Activated naive CD8-positive, alpha-beta T cell treated with anti-CD3 and anti-CD28 coated beads, Interleukin-2, amount 50 U/mL, for 24 hours (primary cell): ENCODE measurements around the gene ANKRD23.

ENCODE experiments used
- ATAC-seq: fragments of 150-1000 bp; cut with Tn5 transposase; one replicate; pipeline ENCODE4 v1.10.0; 2021
- DNase-seq: peaks from one replicate; pipeline ENCODE4 v3.0.0; 2021
- H3K27ac Mint-ChIP-seq: one replicate; pipeline ENCODE4 v1.8.0; 2021; ENCODE audit warnings: mild to moderate bottlenecking, mixed read lengths
- H3K27me3 Mint-ChIP-seq: one replicate; pipeline ENCODE4 v1.8.0; 2021; ENCODE audit warnings: mixed read lengths
- H3K36me3 Mint-ChIP-seq: one replicate; pipeline ENCODE4 v1.8.0; 2021; ENCODE audit warnings: low read depth, mixed read lengths
- H3K4me1 Mint-ChIP-seq: one replicate; pipeline ENCODE4 v1.8.0; 2021; ENCODE audit warnings: mixed read lengths
- H3K4me3 Mint-ChIP-seq: one replicate; pipeline ENCODE4 v1.8.0; 2021; ENCODE audit warnings: mild to moderate bottlenecking, moderate library complexity, mixed read lengths
- H3K9me3 Mint-ChIP-seq: one replicate; pipeline ENCODE4 v1.8.0; 2021; ENCODE audit warnings: mixed read lengths

Gene ANKRD23

DNA sequence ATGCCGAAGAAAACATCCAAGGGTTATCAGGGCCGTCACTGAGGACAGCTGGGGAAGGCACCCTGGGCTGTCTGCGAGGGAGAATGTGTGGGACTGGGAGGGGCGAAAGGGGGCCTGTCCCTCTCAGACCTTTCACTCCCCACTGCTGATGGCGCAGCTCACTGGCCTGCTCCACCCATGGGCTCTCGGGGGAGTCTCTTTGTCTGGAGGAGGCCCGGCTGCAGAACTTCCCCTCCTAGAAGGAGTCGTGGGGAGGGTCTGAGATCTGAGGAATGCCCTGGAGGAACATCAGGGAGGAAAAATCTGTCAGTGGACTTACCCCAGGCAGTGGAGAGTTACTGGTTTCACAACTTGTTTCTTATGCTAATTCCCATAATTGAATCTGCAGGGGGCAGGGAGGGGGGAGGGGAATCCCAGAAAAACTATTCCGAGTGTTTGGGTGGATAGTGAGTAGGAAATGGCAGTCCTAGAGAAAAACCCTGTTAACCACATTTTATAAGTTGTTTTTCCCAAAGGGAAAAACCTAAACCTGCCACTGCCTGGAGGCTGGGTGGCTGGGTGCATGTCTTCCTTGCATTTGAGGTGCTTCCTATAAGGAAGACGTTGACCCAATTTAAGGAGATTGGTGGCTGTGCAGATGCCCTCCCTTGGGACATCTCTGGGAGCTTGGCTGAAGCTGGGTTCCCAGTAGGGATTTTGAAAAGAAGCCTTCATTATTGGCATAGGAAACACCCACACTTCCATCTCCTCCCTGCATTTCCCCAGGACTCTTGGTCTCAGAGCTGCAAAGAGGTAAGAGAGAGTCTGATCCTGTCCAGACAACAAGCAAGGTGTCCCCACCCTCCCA, 37.8 kb upstream of the ANKRD23 start:
- Mint-ChIP-seq H3K36me3 (no peaks in the 10 kb centered on the region), H3K4me3 (no peak overlapping the region), H3K27me3 (no peaks in the 10 kb centered on the region), H3K9me3 (no peaks in the 10 kb centered on the region), H3K4me1 (peaks cover 3% of the 10 kb centered on the region), H3K27ac (no peak overlapping the region)
- DNase-seq (no peak), ATAC-seq (no peak)

DNA sequence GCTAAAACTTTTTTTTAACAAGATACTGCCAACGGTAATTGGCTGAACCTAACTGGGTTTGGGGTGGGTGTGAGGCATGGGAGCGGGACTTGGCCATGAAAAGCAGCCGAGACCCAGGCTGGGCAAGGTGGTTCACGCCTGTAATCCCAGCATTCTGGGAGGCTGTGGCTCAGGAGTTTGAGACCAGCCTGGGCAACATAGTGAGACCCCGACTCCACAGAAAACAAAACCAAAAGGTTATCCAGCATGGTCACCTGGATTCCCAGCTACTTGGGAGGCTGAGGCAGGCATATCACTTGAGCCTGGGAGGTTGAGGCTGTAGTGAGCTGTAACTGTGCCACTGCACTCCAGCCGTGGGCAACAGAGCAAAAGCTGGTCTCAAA, 37.1 kb upstream of the ANKRD23 start:
- DNase-seq: no peak
- no peaks in the 10 kb centered on the region for H3K27me3 Mint-ChIP-seq
- H3K27ac Mint-ChIP-seq: no peak overlapping the region
- ATAC-seq: no peak
- peaks cover 6% of the 10 kb centered on the region for H3K4me1 Mint-ChIP-seq
- no peaks in the 10 kb centered on the region for H3K36me3 Mint-ChIP-seq
- H3K4me3 Mint-ChIP-seq: no peak overlapping the region
- no peaks in the 10 kb centered on the region for H3K9me3 Mint-ChIP-seq

DNA sequence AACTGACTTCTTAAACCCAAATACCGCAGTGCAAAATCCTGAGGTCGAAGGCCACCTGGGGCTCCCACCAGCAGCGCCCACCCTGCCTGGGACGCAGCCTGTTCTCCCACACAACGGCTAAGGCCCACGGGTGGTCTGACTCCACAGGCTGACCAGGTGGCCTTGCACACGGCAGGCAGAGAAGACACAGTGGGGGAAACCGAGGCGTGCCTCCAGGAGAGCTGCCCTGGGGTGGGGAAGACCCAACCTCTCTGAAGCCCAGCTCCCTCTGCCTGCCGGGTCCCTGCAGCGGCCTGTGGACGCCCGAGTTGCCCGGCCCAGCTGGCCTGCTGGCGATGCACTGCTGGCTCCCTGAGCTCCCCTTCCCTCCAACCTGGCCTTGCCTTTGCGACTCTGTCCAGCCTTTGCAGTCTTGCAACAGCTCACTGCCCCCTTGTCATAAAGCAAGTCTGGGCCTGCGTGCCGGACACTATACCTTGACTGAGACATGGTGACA, 35.8 kb upstream of the ANKRD23 start:
- no peaks in the 10 kb centered on the region for H3K9me3 Mint-ChIP-seq
- no peak overlapping the region for H3K27ac Mint-ChIP-seq
- ATAC-seq (no peak), DNase-seq (no peak)
- H3K36me3 Mint-ChIP-seq: no peaks in the 10 kb centered on the region
- H3K27me3 Mint-ChIP-seq: no peaks in the 10 kb centered on the region
- peaks cover 14% of the 10 kb centered on the region for H3K4me1 Mint-ChIP-seq
- H3K4me3 Mint-ChIP-seq: no peak overlapping the region

DNA sequence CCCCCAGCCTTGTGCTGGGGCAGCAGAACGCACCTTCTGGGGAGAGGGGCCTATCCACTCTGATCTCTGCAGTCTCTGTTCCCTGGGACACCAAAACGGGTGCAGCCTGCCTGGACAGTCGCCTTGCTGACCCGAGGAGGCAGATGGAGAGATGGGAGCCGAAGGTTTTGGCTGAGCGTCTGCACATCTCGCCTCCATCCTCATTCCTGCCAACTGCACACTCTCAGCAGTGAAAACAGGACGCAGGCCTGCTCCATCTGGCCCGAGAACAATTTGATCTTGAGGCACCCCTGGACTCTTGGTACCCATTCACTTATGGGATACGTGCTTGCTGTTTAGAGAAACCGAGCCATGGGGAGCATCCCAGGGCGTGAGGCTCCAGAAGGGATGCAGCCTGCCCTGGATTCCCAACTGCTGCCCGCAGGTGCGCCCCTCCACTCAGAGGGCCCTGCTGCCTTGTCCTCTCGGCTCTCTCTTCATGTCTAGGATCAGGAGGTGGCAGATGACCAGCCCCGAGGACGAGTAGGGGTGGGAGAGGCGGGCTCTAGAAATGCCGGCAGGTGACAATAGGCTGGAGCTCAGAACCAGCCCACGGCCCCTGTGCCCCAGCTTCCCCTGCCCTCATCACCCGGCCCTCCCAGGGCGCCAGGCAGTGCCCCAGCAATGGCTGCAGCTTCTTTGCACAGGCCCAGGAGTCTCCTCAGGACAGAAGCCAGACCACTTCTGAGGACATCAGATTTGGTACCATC, 35.1 kb upstream of the ANKRD23 start:
- H3K9me3 Mint-ChIP-seq: no peaks in the 10 kb centered on the region
- DNase-seq (no peak), ATAC-seq (no peak)
- no peaks in the 10 kb centered on the region for H3K36me3 Mint-ChIP-seq
- H3K4me3 Mint-ChIP-seq: no peak overlapping the region
- H3K27ac Mint-ChIP-seq: no peak overlapping the region
- H3K4me1 Mint-ChIP-seq: peaks cover 20% of the 10 kb centered on the region
- no peaks in the 10 kb centered on the region for H3K27me3 Mint-ChIP-seq

DNA sequence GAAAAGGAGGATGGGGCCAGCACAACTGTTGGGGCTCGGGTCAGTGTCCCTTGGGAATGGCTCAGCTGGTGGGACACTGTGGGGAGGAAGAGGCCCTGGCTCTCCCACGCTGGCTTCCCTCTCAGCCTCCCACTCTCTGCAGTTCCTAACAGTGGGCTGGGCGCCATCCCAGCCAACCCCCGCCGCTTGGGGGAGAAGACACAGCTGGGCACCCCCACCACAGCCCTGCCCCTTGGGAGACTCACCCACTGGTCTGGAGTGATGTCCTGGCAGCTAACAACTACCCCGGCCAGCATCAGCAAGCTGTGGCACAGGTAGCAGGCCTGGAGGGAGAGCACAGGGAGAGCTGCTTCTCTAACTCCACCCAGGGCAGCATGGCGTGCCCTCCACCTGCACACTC, 34.4 kb upstream of the ANKRD23 start:
- Mint-ChIP-seq H3K4me1 (peaks cover 28% of the 10 kb centered on the region), H3K27me3 (no peaks in the 10 kb centered on the region), H3K4me3 (no peak overlapping the region), H3K9me3 (no peaks in the 10 kb centered on the region), H3K27ac (no peak overlapping the region), H3K36me3 (no peaks in the 10 kb centered on the region)
- ATAC-seq (no peak), DNase-seq (no peak)

DNA sequence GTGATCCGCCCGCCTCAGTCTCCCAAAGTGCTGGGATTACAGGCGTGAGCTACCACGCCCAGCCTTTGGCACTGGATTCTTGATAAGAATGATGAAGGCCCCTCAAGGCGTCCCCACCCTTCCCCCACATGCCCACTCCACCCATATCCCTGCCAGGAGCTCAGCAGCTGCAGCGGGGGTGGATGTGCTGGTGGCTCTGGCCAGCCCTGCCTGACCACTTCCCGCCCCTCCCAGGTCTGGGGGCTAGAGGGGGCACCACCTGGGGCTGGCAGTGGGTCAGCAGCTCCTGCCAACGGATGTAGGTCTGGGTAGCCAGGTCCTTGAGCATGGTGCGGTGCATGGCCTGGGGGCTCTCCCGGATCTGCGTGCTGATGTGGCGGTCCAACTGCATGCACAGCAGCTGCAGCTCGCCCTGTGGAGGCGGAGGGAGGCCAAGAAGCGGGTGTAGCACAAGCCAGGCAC, 33.8 kb upstream of the ANKRD23 start:
- H3K27ac Mint-ChIP-seq: no peak overlapping the region
- no peaks in the 10 kb centered on the region for H3K36me3 Mint-ChIP-seq
- no peak overlapping the region for H3K4me3 Mint-ChIP-seq
- no peaks in the 10 kb centered on the region for H3K9me3 Mint-ChIP-seq
- no peaks in the 10 kb centered on the region for H3K27me3 Mint-ChIP-seq
- peaks cover 33% of the 10 kb centered on the region for H3K4me1 Mint-ChIP-seq
- DNase-seq: no peak
- no peak for ATAC-seq

DNA sequence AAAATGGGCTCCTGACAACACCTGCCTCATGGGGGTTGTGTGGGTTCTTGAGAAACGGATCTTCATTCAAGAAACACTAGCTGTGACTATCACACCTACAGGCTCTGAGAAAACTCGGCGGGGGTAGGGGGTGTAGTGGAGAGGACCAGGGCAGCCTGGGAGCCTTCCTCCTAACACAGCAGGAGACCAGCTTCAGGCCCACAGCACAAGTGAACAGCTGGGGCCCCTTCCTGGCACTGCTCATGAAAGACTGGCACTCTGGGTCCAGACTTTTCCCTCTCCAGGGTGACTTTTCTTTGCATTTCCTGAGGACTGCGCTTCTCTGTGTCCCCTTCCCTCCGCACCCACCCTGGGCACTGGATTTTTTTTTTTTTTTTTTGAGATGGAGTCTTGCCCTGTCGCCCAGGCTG, 33.2 kb upstream of the ANKRD23 start:
- ATAC-seq: no peak
- Mint-ChIP-seq H3K36me3 (no peaks in the 10 kb centered on the region), H3K9me3 (no peaks in the 10 kb centered on the region), H3K27me3 (no peaks in the 10 kb centered on the region), H3K4me1 (peaks cover 37% of the 10 kb centered on the region), H3K4me3 (no peak overlapping the region), H3K27ac (no peak overlapping the region)
- no peak for DNase-seq

DNA sequence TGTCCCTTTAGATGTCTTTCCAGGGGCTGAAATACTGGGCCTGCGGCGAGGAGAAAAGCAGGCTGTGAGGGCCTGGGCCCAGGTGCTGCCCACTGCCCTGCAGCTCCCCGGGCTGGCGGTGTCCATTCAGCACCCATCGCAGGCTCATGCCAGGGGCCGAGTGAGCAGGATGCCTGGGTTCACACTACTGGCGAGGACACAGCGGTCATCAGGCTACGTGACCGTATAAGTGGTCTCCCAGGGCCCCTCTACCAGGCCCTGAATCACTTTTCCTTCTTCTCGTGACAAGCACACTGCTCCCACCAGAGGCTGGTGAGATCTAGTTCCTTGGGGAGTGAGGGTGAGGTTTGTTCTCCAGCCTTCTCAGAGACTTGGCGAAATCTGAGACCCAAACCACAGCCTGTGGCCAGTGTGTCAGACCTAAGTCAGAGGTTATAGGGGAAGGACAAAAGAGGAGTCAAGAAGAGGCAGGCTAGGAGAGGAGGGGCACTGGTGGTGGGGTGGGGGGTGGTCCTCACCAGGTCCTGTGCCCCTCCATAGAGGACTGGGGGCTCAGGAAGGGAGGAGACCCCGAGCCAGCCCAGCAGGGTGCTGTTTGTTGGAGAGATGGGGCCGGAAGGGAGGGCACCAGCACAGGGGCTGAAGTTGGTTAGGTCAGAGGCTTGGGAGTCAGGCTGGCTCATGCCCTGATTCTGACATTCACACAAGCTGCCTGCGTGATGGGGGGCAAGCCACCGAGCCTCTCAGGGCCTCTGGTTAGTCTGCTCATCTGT, 32.6 kb upstream of the ANKRD23 start:
- Mint-ChIP-seq H3K4me1 (peaks cover 37% of the 10 kb centered on the region), H3K36me3 (no peaks in the 10 kb centered on the region), H3K27me3 (no peaks in the 10 kb centered on the region), H3K9me3 (no peaks in the 10 kb centered on the region), H3K27ac (no peak overlapping the region), H3K4me3 (no peak overlapping the region)
- DNase-seq (no peak), ATAC-seq (no peak)

DNA sequence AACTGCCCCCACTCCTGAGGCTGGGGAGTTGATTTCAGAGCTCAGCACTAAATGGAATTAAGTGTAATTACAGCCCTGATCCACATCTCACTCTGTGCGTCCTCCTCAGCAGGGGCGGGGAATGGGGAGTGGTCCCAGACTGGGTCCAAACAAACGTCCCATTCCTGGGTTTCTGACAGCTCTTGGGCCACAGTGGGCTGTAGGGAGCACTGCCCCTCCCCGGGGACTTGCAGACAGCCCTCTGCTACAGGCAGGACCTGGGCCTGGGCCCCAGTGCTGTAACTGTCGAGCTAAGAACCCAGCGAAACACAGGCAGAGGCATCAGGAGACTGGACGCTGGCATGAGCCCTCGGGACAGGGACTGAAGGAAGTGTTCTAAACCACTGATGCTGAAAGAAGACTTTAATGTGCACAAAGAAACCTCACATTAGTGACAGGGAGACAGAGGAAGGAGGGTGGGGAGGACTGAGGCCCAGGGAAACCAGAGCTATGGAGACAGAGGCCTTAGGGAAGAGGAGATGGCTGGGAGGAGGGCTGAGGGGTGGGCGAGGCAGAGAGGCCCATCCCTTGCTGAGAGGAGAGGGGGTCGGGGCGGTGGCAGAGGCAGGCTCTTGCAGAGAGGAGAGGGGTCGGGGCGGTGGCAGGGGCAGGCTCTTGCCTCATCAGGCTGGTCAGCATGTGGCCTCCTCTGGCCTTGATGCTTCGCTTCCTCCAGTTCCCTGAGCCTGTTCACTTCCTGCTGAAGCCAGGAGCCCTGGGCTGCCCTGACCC, 31.9 kb upstream of the ANKRD23 start:
- no peak for DNase-seq
- H3K4me3 Mint-ChIP-seq: no peak overlapping the region
- peaks cover 6% of the 10 kb centered on the region for H3K27me3 Mint-ChIP-seq
- H3K36me3 Mint-ChIP-seq: no peaks in the 10 kb centered on the region
- peak overlapping the region; percentile 61 for H3K27ac Mint-ChIP-seq
- H3K4me1 Mint-ChIP-seq: peaks cover 44% of the 10 kb centered on the region
- no peaks in the 10 kb centered on the region for H3K9me3 Mint-ChIP-seq
- ATAC-seq: no peak

DNA sequence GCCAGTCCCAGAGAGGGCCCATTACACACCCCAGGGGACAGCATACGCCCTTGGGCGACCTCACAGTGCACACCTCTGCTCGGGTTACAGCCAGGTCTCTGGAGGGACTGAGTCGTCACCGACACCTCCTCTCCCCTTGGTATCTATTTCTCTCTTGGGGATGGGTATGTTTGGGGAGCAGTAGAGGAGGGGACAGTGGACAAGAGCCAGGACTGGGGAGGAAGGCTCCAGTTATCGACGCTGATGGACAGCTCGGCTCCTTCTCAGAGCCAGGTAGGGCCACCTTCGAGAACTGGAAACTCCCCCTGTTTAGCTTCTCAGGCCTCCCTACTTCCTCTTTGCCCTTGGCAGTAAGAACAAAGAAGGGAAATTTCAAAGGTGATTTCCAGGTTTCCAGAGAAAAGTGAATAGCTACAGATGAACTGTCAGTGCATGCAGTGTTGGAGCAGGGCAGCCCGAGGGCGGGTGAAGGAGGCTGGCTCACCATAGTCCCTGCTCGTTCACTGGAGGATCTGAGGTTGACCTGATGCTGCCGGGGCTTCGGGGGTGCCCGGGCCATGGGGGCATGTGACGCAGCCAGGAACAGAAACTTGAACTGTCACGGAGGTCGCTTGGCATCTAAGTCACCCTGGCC, 30.5 kb upstream of the ANKRD23 start:
- peaks cover 6% of the 10 kb centered on the region for H3K27me3 Mint-ChIP-seq
- H3K4me1 Mint-ChIP-seq: peaks cover 49% of the 10 kb centered on the region
- H3K9me3 Mint-ChIP-seq: no peaks in the 10 kb centered on the region
- H3K27ac Mint-ChIP-seq: peak overlapping the region; percentile 83
- no peaks in the 10 kb centered on the region for H3K36me3 Mint-ChIP-seq
- H3K4me3 Mint-ChIP-seq: no peak overlapping the region
- DNase-seq (peak; percentile 42), ATAC-seq (peak; percentile 71)

DNA sequence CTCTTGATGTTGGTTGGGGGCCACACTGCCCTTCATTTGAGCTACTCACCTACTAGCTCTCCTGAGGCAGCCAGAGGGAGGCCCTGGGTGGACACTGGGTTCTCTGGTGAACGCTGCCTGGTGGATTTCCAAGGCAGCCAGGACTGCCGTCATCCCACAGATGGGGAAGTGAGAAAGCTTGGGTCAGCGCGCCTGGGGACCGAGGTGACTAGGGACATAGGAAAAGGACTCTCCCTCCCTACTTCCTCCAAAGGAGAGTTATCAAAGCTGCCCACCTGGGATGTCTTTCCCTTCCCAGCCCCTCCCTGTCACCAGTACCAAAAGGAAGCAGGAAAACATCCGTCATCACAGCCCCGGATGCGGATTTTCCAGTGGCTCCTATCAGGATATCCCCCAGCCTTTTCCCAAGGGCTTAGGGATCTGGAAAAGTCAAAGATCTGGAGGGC, 29.9 kb upstream of the ANKRD23 start:
- Mint-ChIP-seq H3K27me3 (peaks cover 6% of the 10 kb centered on the region), H3K36me3 (no peaks in the 10 kb centered on the region), H3K9me3 (no peaks in the 10 kb centered on the region), H3K27ac (no peak overlapping the region), H3K4me1 (peaks cover 49% of the 10 kb centered on the region), H3K4me3 (no peak overlapping the region)
- no peak for ATAC-seq
- DNase-seq: no peak

DNA sequence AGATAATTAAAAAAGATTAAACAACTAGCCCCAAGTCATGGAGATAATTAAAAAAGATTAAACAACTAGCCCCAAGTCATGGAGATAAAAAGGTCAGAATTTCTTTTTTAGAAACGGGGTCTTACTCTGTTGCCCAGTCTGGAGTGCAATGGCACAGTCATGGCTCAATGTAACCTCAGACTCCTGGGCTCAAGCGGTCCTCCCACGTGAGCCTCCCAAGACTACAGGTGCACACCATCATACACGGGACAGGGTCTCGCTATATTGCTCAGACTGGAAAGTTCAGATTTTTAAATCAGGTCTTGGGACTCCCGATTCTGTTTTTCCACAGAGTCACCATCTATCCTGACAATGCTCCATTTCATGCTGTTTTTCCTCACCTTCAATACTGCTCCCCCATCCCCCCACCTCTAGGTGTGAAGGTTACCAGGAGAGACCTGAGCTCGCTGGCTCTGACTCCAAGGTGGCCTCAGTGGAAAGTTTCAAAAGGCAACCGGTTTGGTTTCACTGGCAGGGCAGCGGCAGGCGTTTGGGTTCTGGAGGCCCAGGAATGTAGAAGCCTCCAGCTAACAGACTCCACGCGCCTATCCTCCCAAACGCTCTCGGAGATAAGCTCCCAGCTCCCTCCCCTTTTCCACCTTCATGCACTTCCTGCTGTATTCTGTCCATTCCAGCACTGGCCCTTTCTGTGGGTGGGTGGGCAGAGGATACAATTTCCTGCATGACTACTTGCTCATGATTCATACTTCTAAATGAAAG, 28.9 kb upstream of the ANKRD23 start:
- Mint-ChIP-seq H3K27ac (no peak overlapping the region), H3K36me3 (no peaks in the 10 kb centered on the region), H3K9me3 (no peaks in the 10 kb centered on the region), H3K27me3 (peaks cover 6% of the 10 kb centered on the region), H3K4me3 (no peak overlapping the region), H3K4me1 (peaks cover 53% of the 10 kb centered on the region)
- ATAC-seq (no peak), DNase-seq (no peak)

DNA sequence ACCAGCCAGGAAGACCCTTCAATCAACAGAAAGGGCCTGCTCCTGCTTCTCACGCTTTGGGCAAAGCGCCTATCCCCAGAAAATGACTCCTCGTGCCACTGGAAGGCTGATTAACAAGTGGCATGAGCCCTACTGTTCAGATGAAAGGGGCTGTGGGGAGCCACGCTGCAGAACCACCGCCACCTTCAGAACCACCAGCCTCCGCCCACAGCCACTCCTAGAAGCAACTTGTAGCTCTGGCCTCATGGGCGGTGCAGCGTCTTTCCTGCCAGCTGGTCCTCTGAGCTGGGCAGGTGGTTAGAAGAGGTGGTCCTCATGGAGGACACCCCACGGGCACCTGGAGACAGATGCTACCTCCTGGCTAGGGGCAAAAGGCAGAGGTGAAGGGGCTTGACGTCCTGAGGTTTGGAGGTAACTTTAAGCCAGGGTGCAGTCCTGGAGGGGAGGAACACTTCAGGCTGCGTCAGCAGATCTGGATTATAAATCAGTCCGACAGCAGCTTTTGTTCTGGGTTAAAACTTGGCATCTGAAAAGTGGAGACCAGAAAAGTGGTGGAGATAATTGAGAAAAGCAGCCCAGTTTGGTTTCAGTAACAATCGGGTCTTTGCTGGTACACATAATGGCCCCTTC, 26.9 kb upstream of the ANKRD23 start:
- Mint-ChIP-seq H3K4me1 (peaks cover 57% of the 10 kb centered on the region), H3K9me3 (no peaks in the 10 kb centered on the region), H3K36me3 (no peaks in the 10 kb centered on the region)

More for the DNA sequence above, 26.9 kb upstream of the ANKRD23 start:
- DNase-seq (peak; percentile 59), ATAC-seq (peak; percentile 22)
- peaks cover 6% of the 10 kb centered on the region for H3K27me3 Mint-ChIP-seq
- peak overlapping the region; percentile 63 for H3K27ac Mint-ChIP-seq
- peak overlapping the region; percentile 71 for H3K4me3 Mint-ChIP-seq
